Activated naive CD4-positive, alpha-beta T cell treated with anti-CD3 and anti-CD28 coated beads for 36 hours (primary cell): ENCODE results near the gene RAPH1. TPM values are rescaled to one million over a fixed set of nuclear protein-coding genes. Genes with fewer than 3 reads are reported as not detected.

Source experiments
- CTCF ChIA-PET: fragments of 350-600 bp; sonication (Branson Sonifier 250); formaldehyde crosslinking; loops from one replicate; lab custom pipeline; 2021; ENCODE audit warnings: antibody characterized with exemption; lab: Charles Lee
- DNase-seq: peaks from one replicate; pipeline ENCODE4 v3.0.0-alpha.2; 2020
- H3K27ac Mint-ChIP-seq: one replicate; pipeline ENCODE4 v1.8.0; 2021; ENCODE audit warnings: mild to moderate bottlenecking, mixed read lengths
- H3K27me3 Mint-ChIP-seq: one replicate; pipeline ENCODE4 v1.8.0; 2021; ENCODE audit warnings: low read depth, mixed read lengths
- H3K36me3 Mint-ChIP-seq: one replicate; pipeline ENCODE4 v1.8.0; 2021; ENCODE audit warnings: low read depth, mixed read lengths
- H3K4me1 Mint-ChIP-seq: one replicate; pipeline ENCODE4 v1.8.0; 2021; ENCODE audit warnings: low read depth, mixed read lengths
- H3K4me3 Mint-ChIP-seq: one replicate; pipeline ENCODE4 v1.8.0; 2021; ENCODE audit warnings: mild to moderate bottlenecking, moderate library complexity, mixed read lengths
- H3K9me3 Mint-ChIP-seq: one replicate; pipeline ENCODE4 v1.8.0; 2021; ENCODE audit warnings: mixed read lengths
- intact Hi-C: fragments of 100-400 bp; cut with micrococcal nuclease; formaldehyde crosslinking; loops from one replicate; pipeline ENCODE4 v1.15.1; 2023
- total RNA-seq, 2 experiments: library from RNA; stranded (reverse); gene quantifications; one replicate each; pipeline ENCODE4 v1.2.3, GENCODE V29; 2021

RAPH1 gene, protein sequence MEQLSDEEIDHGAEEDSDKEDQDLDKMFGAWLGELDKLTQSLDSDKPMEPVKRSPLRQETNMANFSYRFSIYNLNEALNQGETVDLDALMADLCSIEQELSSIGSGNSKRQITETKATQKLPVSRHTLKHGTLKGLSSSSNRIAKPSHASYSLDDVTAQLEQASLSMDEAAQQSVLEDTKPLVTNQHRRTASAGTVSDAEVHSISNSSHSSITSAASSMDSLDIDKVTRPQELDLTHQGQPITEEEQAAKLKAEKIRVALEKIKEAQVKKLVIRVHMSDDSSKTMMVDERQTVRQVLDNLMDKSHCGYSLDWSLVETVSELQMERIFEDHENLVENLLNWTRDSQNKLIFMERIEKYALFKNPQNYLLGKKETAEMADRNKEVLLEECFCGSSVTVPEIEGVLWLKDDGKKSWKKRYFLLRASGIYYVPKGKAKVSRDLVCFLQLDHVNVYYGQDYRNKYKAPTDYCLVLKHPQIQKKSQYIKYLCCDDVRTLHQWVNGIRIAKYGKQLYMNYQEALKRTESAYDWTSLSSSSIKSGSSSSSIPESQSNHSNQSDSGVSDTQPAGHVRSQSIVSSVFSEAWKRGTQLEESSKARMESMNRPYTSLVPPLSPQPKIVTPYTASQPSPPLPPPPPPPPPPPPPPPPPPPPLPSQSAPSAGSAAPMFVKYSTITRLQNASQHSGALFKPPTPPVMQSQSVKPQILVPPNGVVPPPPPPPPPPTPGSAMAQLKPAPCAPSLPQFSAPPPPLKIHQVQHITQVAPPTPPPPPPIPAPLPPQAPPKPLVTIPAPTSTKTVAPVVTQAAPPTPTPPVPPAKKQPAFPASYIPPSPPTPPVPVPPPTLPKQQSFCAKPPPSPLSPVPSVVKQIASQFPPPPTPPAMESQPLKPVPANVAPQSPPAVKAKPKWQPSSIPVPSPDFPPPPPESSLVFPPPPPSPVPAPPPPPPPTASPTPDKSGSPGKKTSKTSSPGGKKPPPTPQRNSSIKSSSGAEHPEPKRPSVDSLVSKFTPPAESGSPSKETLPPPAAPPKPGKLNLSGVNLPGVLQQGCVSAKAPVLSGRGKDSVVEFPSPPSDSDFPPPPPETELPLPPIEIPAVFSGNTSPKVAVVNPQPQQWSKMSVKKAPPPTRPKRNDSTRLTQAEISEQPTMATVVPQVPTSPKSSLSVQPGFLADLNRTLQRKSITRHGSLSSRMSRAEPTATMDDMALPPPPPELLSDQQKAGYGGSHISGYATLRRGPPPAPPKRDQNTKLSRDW
- total RNA-seq, result 10 to 100 TPM in 1 of 2 experiments, 1 to 10 TPM in 1; 8.6 to 11.9 TPM

- Mint-ChIP-seq H3K4me3 (peak within 1 kb of the TSS; percentile 82), H3K36me3 (no peaks in the 10 kb centered on the region), H3K27ac (peak within 1 kb of the TSS; percentile 61), H3K27me3 (peaks cover 6% of the 10 kb centered on the region), H3K9me3 (peaks cover 12% of the 10 kb centered on the region), H3K4me1 (peaks cover 21% of the 10 kb centered on the region)
- intact Hi-C loops, result loop anchor here (1.0 to 2.0 kb wide), 4 partner anchors 36 to 296 kb away; partner anchors contain the start of gene CYP20A1
- CTCF ChIA-PET, result no interaction called here
- peak; percentile 79 for DNase-seq
Measured at GRCh38 chr2:203535078-203535783, at the start of gene RAPH1. Gene RAPH1, minus strand, starts transcription at chr2:203535301. Its CDS starts 39,948 bp downstream, at chr2:203495353.

DNA sequence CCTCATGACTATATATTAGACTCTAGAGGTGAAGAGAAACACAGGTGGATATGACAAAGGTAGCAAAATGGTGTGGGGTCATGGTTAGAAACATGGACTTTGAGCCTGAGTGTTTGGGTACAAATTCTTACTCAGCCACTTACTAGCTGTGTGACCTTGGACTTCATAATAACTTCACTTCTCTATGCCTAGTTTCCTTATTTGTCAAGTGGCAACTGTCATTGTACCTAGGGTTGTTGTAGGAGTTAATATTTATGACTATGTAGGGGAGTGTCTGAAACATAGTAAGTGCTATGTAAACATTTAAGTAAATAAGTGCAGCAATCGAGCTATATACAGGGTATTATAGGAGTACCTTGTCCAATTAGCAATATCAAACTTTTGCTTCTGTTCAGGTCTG is 49.7 kb upstream of the RAPH1 start:
- no peak for DNase-seq
- CTCF ChIA-PET, result interaction anchor here (1.3 kb wide), 1 partner anchor 98 kb away, joined by 7 read pairs; no protein-coding TSS in a partner anchor
- Mint-ChIP-seq H3K4me1 (peaks cover 13% of the 10 kb centered on the region), H3K27ac (no peak overlapping the region), H3K36me3 (no peaks in the 10 kb centered on the region), H3K27me3 (no peaks in the 10 kb centered on the region), H3K4me3 (no peak overlapping the region), H3K9me3 (no peaks in the 10 kb centered on the region)
- intact Hi-C loops, result no loop called here

DNA sequence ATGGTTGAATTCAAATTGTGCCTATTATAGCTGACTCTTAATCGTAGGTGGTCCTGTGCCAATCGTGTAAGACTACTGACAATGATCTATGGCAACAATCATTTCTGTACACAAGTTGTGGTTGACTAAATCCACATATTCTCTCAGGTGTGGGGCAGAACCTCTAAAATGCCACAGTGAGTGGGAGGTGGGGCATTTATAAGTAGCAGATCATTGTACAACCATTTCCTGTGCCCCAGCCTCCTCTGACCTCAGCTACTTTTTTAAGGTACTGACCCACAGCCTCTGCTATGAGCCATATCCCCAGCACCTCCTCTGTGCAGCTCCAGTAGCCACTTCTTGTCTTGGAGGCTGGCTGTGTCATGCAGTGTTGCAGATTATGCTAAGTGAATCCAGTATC is 48.6 kb upstream of the RAPH1 start:
- Mint-ChIP-seq H3K36me3 (no peaks in the 10 kb centered on the region), H3K27me3 (no peaks in the 10 kb centered on the region), H3K27ac (no peak overlapping the region), H3K9me3 (no peaks in the 10 kb centered on the region), H3K4me3 (no peak overlapping the region), H3K4me1 (peaks cover 19% of the 10 kb centered on the region)
- CTCF ChIA-PET, result no interaction called here
- DNase-seq, result peak; percentile 26
- intact Hi-C loops, result no loop called here

GRCh38 chr2:203583084-203583695 is 48.1 kb upstream of the RAPH1 start:
- Mint-ChIP-seq H3K36me3 (no peaks in the 10 kb centered on the region), H3K4me3 (no peak overlapping the region), H3K9me3 (no peaks in the 10 kb centered on the region), H3K27ac (no peak overlapping the region), H3K27me3 (no peaks in the 10 kb centered on the region), H3K4me1 (peaks cover 19% of the 10 kb centered on the region)
- intact Hi-C loops, result no loop called here
- CTCF ChIA-PET, result interaction anchor here (0.5 to 0.7 kb wide), 2 partner anchors 17 to 461 kb away, joined by 3 read pairs; no protein-coding TSS in a partner anchor
- no peak for DNase-seq

- H3K27me3 Mint-ChIP-seq, result no peaks in the 10 kb centered on the region
- H3K9me3 Mint-ChIP-seq, result no peaks in the 10 kb centered on the region
- no peak overlapping the region for H3K4me3 Mint-ChIP-seq
- peaks cover 19% of the 10 kb centered on the region for H3K4me1 Mint-ChIP-seq
- H3K27ac Mint-ChIP-seq, result no peak overlapping the region
- CTCF ChIA-PET, result interaction anchor here (0.5 kb wide), 1 partner anchor 460 kb away, joined by 3 read pairs; no protein-coding TSS in a partner anchor
- DNase-seq, result no peak
- intact Hi-C loops, result no loop called here
- H3K36me3 Mint-ChIP-seq, result no peaks in the 10 kb centered on the region
Measured at GRCh38 chr2:203582468-203582867, 47.4 kb upstream of the RAPH1 start.

DNA sequence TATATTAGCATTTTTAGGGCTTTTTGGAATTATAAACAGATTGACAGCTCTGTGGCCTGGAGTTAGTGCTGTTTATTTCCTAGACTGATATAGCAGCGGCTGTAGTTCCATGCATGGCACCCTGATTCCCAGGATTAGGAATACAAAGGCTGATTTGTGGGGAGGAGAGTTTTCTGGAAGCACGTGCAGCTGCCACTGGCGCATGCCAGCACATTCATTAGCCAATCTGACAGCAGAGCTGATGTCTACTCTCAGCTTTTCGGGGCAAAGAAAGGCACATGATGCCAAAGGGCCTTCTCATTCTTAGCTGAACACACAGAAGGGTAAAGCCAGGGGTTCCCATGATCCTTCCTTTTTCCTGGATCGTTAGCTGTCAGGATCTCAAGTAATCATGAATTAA is 45.7 kb upstream of the RAPH1 start:
- DNase-seq, result no peak
- Mint-ChIP-seq H3K4me1 (peaks cover 16% of the 10 kb centered on the region), H3K9me3 (no peaks in the 10 kb centered on the region), H3K27me3 (no peaks in the 10 kb centered on the region), H3K4me3 (no peak overlapping the region), H3K27ac (no peak overlapping the region), H3K36me3 (no peaks in the 10 kb centered on the region)
- CTCF ChIA-PET, result no interaction called here
- intact Hi-C loops, result no loop called here

DNA sequence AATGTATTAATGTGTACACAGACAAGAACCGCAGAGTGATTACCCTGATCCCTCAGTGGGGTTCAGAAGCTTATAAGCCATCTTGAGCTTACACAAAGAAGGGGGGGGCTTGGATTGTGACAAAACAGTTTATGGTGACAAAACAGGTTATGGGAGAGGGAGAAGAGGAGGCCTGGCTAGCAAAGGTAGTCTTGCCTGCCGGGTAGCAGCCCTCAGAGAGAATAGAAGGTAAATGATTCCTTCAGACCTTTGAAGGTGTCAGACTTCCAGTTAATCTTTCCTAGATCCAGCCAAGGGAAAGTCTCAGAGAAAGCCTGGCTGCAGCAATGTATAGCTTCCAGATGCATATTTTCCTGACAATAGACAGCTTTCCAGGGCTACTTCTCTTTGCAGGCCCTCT is 44.6 kb upstream of the RAPH1 start:
- intact Hi-C loops, result loop anchor here (1.0 to 5.0 kb wide), 2 partner anchors 97 to 184 kb away; no protein-coding TSS in a partner anchor
- no peaks in the 10 kb centered on the region for H3K9me3 Mint-ChIP-seq
- CTCF ChIA-PET, result no interaction called here
- peaks cover 16% of the 10 kb centered on the region for H3K4me1 Mint-ChIP-seq
- no peak overlapping the region for H3K27ac Mint-ChIP-seq
- no peaks in the 10 kb centered on the region for H3K27me3 Mint-ChIP-seq
- no peaks in the 10 kb centered on the region for H3K36me3 Mint-ChIP-seq
- no peak for DNase-seq
- no peak overlapping the region for H3K4me3 Mint-ChIP-seq

GRCh38 chr2:203578759-203579643 is 43.9 kb upstream of the RAPH1 start:
- Mint-ChIP-seq H3K36me3 (no peaks in the 10 kb centered on the region), H3K27me3 (no peaks in the 10 kb centered on the region), H3K4me1 (peaks cover 14% of the 10 kb centered on the region), H3K27ac (no peak overlapping the region), H3K4me3 (no peak overlapping the region), H3K9me3 (no peaks in the 10 kb centered on the region)
- DNase-seq, result peak; percentile 54
- CTCF ChIA-PET, result no interaction called here
- intact Hi-C loops, result loop anchor here (1.0 to 5.0 kb wide), 2 partner anchors 97 to 184 kb away; no protein-coding TSS in a partner anchor

DNA sequence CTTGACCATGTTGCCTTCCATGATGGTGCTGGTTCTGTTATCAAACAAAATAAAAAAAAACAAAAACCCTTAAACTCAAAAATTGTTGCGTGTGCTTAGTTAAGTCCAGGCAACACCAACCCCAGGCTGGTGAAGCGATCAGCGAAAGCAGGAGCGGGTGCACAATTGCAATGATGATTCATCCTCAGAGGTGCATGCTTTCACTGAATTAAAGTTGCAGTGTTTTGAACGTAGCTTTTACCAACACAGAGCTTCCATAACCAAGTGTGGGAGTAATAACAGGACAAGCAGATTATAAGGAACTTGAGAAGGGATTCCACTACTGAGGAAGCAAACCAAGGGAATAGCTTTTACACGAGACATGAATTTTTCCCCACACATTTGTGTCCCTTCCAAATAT is 39.7 kb upstream of the RAPH1 start:
- intact Hi-C loops, result loop anchor here (5.0 kb wide), 1 partner anchor 93 kb away; no protein-coding TSS in a partner anchor
- Mint-ChIP-seq H3K9me3 (no peaks in the 10 kb centered on the region), H3K4me3 (no peak overlapping the region), H3K36me3 (no peaks in the 10 kb centered on the region), H3K27me3 (no peaks in the 10 kb centered on the region), H3K27ac (no peak overlapping the region), H3K4me1 (peaks cover 6% of the 10 kb centered on the region)
- no peak for DNase-seq
- CTCF ChIA-PET, result no interaction called here

DNA sequence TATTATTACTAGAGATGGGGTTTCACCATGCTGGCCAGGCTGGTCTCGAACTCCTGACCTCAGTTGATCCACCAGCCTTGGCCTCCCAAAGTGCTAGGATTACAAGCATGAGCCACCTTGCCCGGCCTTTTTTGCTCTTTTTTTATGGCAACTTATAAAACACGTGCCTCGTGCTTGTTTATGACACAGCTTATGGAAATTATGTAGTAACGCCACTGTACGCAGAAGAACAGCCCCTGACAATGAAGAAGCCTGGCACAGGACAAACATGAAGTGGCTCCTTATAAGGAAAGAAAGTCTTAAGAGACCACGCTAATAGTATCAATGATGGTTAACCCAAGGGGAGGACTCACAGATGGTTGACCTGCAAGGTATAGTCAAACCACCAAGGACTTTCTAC is 37.2 kb upstream of the RAPH1 start:
- CTCF ChIA-PET, result no interaction called here
- Mint-ChIP-seq H3K9me3 (no peaks in the 10 kb centered on the region), H3K4me1 (no peaks in the 10 kb centered on the region), H3K27ac (no peak overlapping the region), H3K4me3 (no peak overlapping the region), H3K36me3 (no peaks in the 10 kb centered on the region), H3K27me3 (no peaks in the 10 kb centered on the region)
- no peak for DNase-seq
- intact Hi-C loops, result no loop called here
